Calu3 (cell line): ENCODE measurements around the gene NLGN4X. TPM values are rescaled to one million over a fixed set of nuclear protein-coding genes. Genes with fewer than 3 reads are reported as not detected.

Experiments
- BruUV-seq: library from RNA; stranded (reverse); fragments of 400-500 nt; replicated peaks from 2 replicates; lab custom pipeline; 2021; lab: Mats Ljungman, UMichigan
- CTCF ChIA-PET: fragments of 300-600 bp; sonication (Branson Sonifier 250); formaldehyde crosslinking; loops from one replicate; lab custom pipeline; 2022; ENCODE audit warnings: antibody characterized with exemption; lab: Charles Lee
- DNase-seq: peaks from one replicate; pipeline ENCODE4 v3.0.0; 2022
- H3K27ac Mint-ChIP-seq: one replicate; pipeline ENCODE4 v1.8.0; 2022; ENCODE audit warnings: mixed read lengths; ENCODE audit not compliant: unreplicated experiment
- H3K27me3 Mint-ChIP-seq: one replicate; pipeline ENCODE4 v1.8.0; 2022; ENCODE audit warnings: mixed read lengths; ENCODE audit not compliant: unreplicated experiment
- H3K36me3 Mint-ChIP-seq: one replicate; pipeline ENCODE4 v1.8.0; 2022; ENCODE audit warnings: mild to moderate bottlenecking, moderate library complexity, mixed read lengths; ENCODE audit not compliant: insufficient read depth, unreplicated experiment
- H3K4me1 Mint-ChIP-seq: one replicate; pipeline ENCODE4 v1.8.0; 2022; ENCODE audit warnings: mild to moderate bottlenecking, low read depth, mixed read lengths; ENCODE audit not compliant: unreplicated experiment
- H3K4me3 Mint-ChIP-seq: one replicate; pipeline ENCODE4 v1.8.0; 2022; ENCODE audit warnings: mild to moderate bottlenecking, low read depth, moderate library complexity, mixed read lengths; ENCODE audit not compliant: unreplicated experiment
- H3K9me3 Mint-ChIP-seq: one replicate; pipeline ENCODE4 v1.8.0; 2022; ENCODE audit warnings: low read depth, mixed read lengths; ENCODE audit not compliant: unreplicated experiment
- intact Hi-C: fragments of 100-400 bp; cut with micrococcal nuclease; formaldehyde crosslinking; loops from one replicate; pipeline ENCODE4 v1.10.0; 2022; ENCODE audit not compliant: unreplicated experiment
- total RNA-seq: library from RNA; stranded (reverse); gene quantifications from 2 replicates; pipeline ENCODE4 v1.2.3, GENCODE V29; 2022
- TF ChIP-seq, protein P1 (sequence below): fragments of 200-600 bp; IDR thresholded peaks from one replicate; pipeline ENCODE4 v1.8.0; 2022; ENCODE audit warnings: antibody characterized with exemption; ENCODE audit not compliant: unreplicated experiment

NLGN4X gene
- total RNA-seq, 1 experiment from 2014 or later: not detected

DNA sequence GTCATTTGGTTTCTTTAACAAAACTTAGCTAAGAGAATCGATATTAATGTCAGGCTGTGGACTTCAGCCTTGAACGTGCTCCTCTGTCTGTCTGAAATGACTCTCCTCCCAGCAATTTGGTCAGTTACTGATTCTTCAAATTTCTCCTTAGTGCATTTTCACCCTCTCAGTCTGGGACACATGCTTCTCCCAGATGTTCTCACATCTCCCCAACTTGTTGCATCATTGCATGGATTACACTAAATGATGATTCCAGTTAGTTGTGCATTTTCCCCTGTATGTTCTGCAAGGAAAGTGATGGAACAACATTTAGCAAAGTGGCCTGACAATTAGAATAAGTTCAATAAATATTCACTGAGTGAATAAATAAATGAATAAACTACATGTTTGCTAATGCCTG, 94.4 kb downstream of the NLGN4X start:
- H3K27me3 Mint-ChIP-seq: no peaks in the 10 kb centered on the region
- no peaks in the 10 kb centered on the region for H3K4me1 Mint-ChIP-seq
- no peaks in the 10 kb centered on the region for H3K36me3 Mint-ChIP-seq
- no peak overlapping the region for H3K4me3 Mint-ChIP-seq
- DNase-seq: no peak
- H3K27ac Mint-ChIP-seq: no peak overlapping the region
- BruUV-seq: no TSS peak
- CTCF ChIA-PET: no interaction called here
- H3K9me3 Mint-ChIP-seq: peaks cover 2% of the 10 kb centered on the region
- intact Hi-C loops: no loop called here
- TF ChIP-seq, protein P1, sequence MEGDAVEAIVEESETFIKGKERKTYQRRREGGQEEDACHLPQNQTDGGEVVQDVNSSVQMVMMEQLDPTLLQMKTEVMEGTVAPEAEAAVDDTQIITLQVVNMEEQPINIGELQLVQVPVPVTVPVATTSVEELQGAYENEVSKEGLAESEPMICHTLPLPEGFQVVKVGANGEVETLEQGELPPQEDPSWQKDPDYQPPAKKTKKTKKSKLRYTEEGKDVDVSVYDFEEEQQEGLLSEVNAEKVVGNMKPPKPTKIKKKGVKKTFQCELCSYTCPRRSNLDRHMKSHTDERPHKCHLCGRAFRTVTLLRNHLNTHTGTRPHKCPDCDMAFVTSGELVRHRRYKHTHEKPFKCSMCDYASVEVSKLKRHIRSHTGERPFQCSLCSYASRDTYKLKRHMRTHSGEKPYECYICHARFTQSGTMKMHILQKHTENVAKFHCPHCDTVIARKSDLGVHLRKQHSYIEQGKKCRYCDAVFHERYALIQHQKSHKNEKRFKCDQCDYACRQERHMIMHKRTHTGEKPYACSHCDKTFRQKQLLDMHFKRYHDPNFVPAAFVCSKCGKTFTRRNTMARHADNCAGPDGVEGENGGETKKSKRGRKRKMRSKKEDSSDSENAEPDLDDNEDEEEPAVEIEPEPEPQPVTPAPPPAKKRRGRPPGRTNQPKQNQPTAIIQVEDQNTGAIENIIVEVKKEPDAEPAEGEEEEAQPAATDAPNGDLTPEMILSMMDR: no peak

GRCh38 chrX:6132970-6133369, 95.7 kb downstream of the NLGN4X start:
- DNase-seq: no peak
- H3K27ac Mint-ChIP-seq: no peak overlapping the region
- BruUV-seq: no TSS peak
- no peak overlapping the region for H3K4me3 Mint-ChIP-seq
- no peaks in the 10 kb centered on the region for H3K4me1 Mint-ChIP-seq
- TF ChIP-seq, protein P1: no peak
- intact Hi-C loops: no loop called here
- no peaks in the 10 kb centered on the region for H3K27me3 Mint-ChIP-seq
- CTCF ChIA-PET: no interaction called here
- peaks cover 2% of the 10 kb centered on the region for H3K9me3 Mint-ChIP-seq
- H3K36me3 Mint-ChIP-seq: no peaks in the 10 kb centered on the region

DNA sequence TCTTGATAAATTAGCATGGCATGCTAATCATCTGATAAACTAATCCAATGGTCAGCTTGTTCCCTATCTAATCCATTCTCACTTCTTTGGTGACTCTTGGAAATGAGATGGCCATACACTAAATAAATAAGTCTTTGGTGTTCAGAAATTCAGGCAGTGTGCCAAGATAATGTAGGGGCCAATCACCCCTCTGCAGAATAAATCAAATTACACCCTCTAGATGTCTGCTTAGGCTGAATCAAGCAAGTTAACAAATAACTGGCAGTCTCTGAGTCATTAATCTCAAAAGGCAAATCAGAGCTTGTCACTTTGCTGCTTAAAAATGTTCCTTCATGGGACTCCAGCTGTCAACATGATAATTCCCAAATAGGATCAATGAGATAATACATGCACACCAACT, 97.4 kb downstream of the NLGN4X start:
- TF ChIP-seq, protein P1: no peak
- H3K4me3 Mint-ChIP-seq: no peak overlapping the region
- H3K27ac Mint-ChIP-seq: no peak overlapping the region
- H3K27me3 Mint-ChIP-seq: no peaks in the 10 kb centered on the region
- BruUV-seq: no TSS peak
- peaks cover 2% of the 10 kb centered on the region for H3K9me3 Mint-ChIP-seq
- no peaks in the 10 kb centered on the region for H3K4me1 Mint-ChIP-seq
- H3K36me3 Mint-ChIP-seq: no peaks in the 10 kb centered on the region
- intact Hi-C loops: no loop called here
- CTCF ChIA-PET: no interaction called here
- DNase-seq: no peak

- Mint-ChIP-seq H3K4me3 (no peak overlapping the region), H3K27ac (no peak overlapping the region), H3K27me3 (no peaks in the 10 kb centered on the region), H3K36me3 (no peaks in the 10 kb centered on the region), H3K4me1 (no peaks in the 10 kb centered on the region), H3K9me3 (peaks cover 4% of the 10 kb centered on the region)
- TF ChIP-seq, protein P1: no peak
- no peak for DNase-seq
- intact Hi-C loops: no loop called here
- BruUV-seq: no TSS peak
- CTCF ChIA-PET: no interaction called here
These were observed 99.5 kb downstream of the NLGN4X start for GRCh38 chrX:6129195-6129594.
